ENCODE measurements around the gene ISLR2. TPM values are rescaled to one million over a fixed set of nuclear protein-coding genes. Genes with fewer than 3 reads are reported as not detected.
"Not testable (repeated sequence)": the region's sequence is repeated elsewhere in the genome, so short reads cannot be mapped to it uniquely, and the experiment has no call there.

The ISLR2 gene
- total RNA-seq, 2 donors from 2014 or later, result 1.9 to 3.9 TPM

DNA sequence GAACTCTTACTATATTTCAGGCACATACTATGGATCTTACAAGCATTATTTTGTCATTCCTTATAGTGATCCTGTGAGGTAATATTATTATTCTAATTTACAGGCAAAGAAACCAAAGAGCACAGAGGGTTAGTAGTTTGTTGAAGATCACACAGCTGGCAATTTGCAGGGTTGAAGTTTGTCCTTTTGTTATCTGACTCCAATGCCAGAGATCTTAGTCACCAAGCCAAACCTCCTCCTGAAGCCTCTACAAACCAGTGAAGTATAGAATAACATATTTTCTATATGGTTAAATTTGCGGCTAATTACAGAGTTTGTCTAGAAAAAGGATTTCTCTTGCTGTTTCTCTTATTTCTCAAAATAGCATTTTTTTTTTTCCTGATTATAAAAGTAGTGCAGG lies 11.2 kb downstream of the ISLR2 start:
- intact Hi-C loops (cut with DNase I), result no loop called here
- ATAC-seq, result no peak
- no peak for DNase-seq

DNA sequence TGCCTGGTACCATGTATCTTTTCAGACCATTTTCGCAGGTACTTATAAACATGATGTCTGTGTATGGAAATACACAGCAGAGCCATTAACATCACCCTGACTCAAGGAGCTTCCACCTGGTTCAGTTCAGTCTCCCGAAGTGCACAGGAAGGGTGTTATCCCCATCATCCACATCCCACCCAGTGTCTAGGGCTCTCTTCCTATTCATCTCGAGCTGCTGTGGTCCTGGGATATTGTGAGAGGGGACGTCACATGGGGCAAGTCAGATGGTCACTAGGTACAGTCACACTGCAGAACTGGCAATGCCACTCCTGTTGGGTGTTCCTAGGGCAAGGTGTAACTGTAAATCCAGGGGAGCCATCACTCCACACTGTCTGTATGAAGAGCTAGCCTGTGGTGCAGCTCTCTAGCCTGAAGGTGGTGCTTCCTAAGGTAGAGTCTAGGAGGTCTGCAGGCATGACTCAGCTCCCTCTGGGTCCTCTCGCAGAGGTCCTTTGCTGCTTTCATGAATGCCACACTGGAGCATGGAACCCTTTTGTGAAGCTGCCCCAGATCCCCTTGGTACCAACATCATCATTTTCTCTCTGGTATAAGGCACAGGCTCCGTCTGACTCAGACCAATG lies 13.9 kb downstream of the ISLR2 start:
- intact Hi-C loops (cut with DNase I), result no loop called here
- no peak for ATAC-seq
- no peak for DNase-seq

DNA sequence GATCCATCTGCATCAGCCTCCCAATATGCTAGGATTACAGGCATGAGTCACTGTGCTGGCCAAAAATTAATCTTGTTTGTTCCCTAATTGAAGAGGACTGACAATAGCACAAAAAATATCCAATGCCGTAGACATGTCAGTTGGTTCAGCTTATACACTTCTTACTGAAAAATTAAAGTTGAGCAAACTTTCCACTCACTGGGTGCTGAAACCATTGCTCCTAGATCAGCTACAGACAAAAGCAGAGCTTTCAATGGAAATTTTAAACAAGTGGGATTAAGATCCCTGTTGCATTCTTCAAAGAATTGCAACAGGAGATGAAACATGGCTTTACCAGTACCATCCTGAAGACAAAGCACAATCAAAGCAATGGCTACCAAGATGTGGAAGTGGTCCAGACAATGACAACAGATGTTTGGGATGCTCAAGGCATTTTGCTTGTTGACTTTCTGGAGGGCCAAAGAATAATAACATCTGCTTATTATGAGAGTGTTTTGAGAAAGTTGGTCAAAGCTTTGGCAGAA lies 16.0 kb downstream of the ISLR2 start:
- ATAC-seq (no peak), DNase-seq (no peak)
- intact Hi-C loops (cut with DNase I), result no loop called here

DNA sequence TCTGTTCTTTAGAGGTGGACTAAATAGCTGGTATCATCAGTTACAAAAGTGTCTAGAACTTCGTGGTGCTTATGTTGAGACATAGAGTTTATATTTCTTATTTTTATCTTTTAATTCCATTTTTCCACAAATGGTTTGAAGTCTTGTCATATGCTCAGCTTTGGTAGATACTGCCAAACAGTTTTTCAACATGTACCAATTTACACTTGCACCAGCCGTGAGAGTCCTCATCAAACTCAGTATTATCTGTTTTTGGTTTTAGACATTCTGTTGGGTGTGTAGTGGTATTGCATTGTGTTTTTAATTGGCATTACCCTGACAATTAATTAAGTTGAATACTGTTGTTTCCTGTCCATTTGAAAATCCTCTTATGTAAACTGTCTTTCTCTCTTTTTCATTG lies 16.7 kb downstream of the ISLR2 start:
- intact Hi-C loops (cut with DNase I), result no loop called here
- no peak for ATAC-seq
- no peak for DNase-seq

DNA sequence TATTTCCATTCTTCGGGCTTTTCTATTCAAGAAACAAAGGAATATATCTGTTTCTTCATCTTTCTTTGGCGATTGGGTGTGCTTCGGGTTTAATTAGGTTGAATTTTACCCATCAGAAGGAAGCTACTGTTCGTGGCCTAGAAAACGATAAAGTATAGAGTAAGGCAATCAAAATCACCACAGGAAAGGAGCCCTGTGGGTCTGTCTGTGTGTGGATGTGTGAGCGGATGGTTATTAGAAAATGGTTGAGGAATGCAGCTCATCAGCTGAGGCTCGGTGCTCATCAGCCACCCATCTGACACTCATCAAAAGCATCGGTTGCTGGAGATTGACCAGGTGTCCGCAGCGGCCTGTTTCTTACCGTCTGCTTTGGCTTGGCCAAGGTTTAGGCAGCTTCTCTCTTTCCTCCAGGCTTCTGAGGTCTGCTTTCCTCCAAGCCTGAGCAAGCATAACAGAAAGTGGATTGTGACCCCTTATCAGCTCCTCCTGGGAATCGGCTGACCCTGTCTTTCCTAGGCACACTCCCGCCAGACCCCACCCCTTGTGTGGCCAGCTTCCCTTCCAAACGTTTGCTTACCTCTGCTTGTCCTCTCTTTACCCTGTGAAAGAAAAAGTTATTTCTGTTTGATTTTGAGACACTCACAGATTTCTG lies 25.5 kb downstream of the ISLR2 start:
- no peak for DNase-seq
- intact Hi-C loops (cut with DNase I), result no loop called here
- ATAC-seq, result peak in 1 of 2 donors; percentile 9

DNA sequence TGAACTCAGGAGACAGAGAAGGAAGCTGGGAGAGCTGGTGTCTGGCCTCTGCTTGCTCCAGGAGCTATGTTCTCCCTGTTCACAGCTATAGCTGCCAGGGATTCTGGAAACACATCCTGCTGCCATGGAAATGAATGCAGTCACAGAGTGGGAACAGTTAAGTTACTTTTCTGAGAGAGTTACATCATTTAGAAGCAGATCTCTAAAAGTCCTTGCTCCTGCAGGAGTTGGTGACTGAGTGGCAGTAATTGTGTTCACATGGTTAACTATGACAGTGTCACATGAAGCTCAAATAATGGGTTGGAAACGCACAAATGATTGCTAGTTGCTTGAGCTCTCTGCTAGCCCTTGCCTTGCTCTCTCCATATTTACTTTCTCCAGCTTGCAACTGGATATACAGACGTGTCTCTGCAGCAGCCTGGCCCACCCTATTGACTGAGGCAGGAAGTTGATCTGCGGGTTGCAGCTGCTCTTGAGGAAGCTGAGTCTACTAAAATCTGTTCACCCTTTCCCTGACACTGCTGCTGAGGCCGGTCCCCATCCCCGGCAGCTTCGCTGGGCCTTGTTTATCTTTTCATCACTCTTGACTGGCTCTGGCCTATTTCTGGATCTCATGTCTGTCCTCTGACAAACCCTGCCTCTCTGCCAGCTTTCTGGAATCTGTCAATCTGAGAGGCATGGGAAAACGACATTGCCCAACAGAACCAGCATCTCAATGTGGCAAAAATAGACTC lies 26.5 kb downstream of the ISLR2 start:
- DNase-seq, result no peak
- intact Hi-C loops (cut with DNase I), result no loop called here

DNA sequence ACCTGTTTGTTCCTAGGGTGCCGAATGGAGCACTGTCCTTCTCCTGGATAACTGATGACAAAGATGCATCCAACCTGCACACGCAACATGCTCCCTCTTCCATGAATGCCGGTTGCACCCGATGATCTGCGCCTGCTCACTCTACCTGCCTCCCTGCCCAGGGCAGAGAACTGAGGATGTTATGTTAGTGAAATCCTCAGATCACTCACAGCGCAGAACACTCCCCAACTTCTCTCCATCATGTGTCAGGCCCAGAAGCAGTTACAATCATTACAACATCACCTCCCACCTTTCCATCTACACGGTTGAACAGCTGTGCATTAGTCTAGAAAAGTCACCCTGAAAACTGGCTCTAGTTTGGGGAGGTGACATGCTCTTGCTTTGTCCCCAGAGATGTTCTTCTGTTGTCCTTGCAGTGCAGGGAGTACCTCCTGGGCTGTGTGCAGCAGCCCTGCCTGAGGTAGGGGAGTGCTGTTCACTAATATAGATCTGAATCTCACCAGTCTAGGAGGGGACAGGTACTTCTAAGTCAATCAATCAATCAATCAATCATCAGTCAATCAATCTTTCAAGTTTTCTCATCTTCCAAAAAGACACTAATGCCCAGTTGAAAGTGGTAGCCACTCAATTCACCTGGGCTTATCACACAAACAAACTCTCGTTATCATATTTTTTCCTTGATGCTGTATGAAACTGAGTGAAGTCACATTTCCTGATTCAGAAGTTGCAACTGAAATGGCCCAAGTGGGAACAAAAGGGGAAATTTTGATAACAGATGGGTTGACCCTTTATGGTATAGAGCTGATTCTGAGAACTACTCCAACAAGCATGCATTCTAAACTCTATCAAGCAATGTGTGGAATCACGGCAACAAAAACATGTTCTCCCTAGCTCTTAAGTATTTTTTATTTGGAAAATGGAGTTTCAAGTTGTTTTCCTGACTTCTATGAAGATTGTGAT lies 27.8 kb downstream of the ISLR2 start:
- DNase-seq (no peak), ATAC-seq (no peak)
- intact Hi-C loops (cut with DNase I), result no loop called here

More for the DNA sequence above, 26.5 kb downstream of the ISLR2 start:
- peak; percentile 88 to 91 for ATAC-seq

DNA sequence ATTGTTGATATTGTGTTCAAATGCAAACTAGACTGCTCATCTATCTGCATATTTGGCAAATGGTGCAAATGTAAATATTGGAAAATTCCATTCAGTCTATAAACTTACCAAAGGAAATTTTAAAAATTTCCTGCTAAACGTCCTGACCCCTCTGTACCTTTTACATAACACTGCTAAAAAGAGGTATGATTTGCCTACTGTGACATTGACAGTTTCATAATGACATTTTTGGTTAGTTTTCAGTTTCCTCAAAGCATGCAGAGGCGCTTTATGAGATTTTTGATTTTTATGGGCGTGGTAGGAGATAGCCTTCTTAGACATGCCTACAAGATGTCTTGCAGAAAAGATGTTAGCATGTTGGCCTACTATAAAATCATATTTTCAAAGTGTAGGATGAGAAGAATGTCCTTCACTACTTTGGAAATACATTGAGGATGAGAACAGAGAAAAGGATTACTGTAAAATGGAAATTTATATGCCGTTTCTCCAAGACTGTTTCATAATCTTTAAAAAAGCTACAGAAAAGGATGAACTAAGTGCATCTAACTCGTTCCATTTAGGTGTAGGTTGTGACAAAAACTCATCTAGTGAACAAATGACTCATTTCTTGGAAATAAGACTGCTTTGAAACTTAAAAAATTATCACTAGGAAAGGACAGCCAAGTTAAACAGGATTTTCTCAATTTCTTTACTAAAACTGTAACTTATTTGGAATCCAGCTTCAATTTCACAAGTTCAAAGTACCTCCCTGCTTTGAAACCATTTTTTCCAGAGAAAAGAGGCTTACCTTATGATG lies 28.7 kb downstream of the ISLR2 start:
- DNase-seq (no peak), ATAC-seq (no peak)
- intact Hi-C loops (cut with DNase I), result no loop called here

DNA sequence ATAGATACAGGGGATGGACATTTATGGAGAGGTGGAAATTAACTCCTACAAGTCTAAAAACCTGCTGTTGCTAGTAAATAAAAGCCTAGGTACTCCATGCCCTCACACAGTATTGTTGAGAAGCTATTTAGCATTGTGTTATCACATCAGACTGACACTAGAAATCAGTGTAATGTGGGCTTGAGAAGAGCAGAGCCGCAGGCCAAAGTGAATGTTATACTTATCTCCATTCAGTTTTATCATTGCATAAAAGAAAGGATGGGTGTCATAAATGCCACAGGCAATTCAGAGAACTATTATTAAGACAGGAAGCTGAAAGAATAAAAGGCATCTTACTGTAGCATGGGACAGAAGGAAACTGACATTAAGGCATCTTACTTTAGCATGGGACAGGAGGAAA lies 29.4 kb downstream of the ISLR2 start:
- intact Hi-C loops (cut with DNase I), result no loop called here
- DNase-seq (no peak), ATAC-seq (peak in 1 of 2 donors; percentile 17)

DNA sequence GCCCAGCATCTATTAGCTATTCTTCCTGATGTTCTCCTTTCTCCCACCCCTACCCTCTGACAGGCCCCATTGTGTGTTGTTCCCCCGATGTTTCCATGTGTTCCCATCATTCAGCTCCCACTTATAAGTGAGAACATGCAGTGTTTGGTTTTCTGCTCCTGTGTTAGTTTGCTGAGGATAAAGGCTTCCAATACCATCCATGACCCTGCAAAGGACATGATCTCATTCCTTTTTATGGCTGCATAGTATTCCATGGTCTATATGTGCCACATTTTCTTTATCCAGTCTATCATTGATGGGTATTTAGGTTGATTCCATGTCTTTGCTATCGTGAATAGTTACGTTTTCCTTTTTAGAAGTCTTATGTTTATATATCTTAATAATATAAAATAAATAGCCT lies 30.0 kb downstream of the ISLR2 start:
- intact Hi-C loops (cut with DNase I); ATAC-seq; DNase-seq: not testable (repeated sequence)

DNA sequence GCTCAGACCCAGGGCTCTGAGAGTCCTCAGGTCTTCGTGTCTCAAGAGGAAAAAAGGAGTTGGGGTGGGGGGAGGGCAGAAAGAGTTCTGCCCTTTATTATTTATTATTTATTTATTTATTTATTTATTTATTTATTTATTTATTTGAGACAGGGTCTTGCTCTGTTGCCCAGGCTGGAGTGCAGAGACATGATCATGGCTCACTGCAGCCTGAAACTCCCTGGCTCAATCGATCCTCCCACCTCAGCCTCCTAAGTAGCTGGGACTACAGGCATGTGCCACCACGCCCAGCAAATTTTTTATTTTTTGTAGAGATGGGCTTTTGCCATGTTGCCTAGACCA lies 31.8 kb downstream of the ISLR2 start:
- DNase-seq; ATAC-seq; intact Hi-C loops (cut with DNase I): not testable (repeated sequence)

DNA sequence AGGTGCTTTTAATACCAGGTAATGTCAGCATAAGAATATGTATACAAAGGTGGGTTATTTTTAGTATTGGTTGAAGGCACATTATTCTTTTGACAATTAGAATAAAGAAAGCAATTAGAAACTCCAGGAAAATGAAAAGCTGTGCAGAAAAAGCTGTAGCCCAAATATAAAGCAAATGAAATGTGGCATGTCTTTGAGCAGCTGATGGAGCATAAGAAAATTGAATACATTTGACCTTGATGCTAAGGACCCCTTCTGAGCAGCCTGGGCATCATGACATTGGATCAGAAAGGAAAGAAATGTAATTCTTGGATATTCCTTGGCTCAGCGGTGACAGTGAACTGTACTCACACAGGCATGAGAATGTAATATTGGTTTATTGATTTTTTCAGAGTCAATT lies 35.1 kb downstream of the ISLR2 start:
- intact Hi-C loops (cut with DNase I), result loop anchor here in 1 of 2 donors (5.0 kb wide), 1 partner anchor 87 kb away; no protein-coding TSS in a partner anchor
- DNase-seq, result no peak
- ATAC-seq, result no peak

DNA sequence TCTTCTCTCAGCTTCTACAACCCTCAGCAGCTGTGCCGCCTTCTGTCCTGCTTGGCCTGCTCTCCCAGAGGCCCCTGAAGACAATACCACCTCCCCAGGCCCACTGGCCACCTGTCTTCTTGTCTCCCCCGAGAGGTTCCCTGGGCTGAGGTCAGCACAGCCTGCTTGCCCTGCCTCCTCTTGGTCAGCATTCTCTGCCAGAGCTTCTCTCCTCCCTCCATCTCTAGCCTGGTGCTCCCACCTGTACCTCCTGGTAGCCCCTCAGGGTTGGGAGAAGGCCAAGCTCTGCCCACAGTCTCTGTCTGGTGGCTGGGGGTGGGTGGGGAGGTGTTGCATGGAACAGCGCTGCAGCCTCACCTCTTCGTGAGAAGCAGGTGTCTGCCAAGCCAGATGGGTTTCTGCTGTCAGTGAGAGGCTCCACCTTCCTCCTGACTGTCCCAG lies 37.5 kb downstream of the ISLR2 start:
- intact Hi-C loops (cut with DNase I), result loop anchor here in 1 of 2 donors (5.0 kb wide), 1 partner anchor 84 kb away; no protein-coding TSS in a partner anchor
- ATAC-seq (no peak), DNase-seq (no peak)

DNA sequence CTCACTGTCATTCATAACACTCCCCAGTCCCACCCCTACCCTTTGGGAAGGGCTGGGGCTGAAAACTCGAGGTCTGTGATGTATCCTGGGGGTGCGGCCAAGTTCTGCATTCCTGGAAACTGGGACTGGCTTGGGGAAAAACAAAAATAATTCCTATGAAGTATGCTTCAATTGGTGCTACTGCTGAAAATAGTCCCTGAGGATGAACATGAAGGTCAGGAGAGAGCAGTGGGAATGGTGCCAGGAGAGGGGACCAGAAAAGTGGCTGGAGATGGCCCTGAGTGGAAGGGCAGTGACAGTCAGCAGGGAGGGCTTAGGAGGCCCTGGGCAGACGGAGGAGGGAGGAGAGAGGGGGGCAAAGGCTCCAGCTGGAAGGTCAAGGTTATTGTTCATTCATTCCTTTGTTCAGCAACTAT lies 38.3 kb downstream of the ISLR2 start:
- intact Hi-C loops (cut with DNase I), result loop anchor here in 1 of 2 donors (5.0 kb wide), 1 partner anchor 84 kb away; no protein-coding TSS in a partner anchor
- peak; percentile 30 to 63 for ATAC-seq
- DNase-seq, result no peak

DNA sequence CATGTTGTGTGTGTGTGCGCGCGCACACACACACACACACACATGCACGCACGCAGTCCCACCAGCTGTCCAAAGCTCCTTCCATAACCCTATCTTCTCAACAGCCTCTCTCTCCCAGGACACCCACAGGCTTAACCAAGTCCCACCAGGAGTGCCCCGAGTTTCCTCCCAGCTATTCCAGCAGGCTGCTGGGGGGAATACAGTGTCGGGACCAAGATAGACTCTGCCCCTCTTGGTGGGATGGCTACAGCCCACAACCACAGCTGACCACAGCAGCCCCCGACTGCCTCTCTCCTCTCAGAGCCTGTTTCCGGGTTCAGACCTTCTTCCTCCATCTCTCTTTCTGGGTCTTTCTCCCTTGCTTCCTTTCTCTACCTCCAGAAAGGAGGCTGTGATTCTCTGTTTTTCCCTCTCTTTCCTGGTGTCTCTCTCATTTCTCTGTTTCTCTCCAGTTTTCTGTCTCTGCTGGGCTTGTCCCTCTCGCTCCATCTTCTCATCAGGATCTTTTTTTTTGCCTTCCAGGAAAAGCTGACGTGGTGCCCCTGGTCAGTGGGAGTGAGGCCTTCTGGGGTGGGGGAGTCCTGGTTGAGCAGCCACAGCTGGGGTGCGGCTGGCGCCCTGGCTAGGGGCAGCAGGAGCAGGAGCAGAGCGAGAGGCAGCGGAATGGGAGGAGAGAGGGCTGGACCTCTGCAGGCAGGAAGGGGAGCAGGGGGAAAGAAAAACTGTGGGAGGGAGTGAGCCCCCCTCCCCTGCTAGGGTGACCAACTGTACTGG lies 39.9 kb downstream of the ISLR2 start:
- ATAC-seq, result no peak
- intact Hi-C loops (cut with DNase I), result no loop called here
- no peak for DNase-seq

DNA sequence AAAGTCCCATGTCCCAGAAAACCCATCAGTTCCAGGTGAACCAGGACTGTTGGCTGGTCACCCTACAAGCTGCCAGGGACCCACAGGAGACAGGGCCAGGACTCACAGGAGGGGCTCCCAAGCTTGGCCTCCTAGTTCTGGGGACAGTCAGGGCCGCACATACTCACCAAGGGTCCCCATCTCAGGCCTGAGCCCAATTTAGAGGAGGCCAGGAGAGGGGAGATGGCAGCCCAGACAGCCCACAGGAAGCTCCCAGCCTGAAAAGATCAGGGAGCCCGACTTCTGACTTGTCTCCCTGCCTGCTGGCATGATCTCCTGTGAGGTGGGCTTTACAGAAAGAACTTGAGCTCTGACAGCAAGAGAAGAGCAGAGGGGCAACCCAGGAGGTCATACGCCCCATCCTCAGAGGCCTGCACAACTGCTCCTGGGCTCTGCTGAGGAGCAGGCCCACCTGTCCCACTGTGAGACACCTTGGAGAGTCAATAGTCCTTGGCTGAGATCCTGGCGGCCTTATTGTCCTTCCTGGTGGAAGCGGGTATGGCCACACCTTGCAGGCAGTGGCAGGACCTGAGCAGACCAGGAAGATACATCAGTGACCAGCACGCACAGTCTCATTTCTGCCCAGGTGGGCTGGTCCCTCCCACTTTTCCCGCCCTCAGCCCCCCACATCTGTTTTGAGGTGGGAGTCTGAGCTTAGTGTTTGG lies 40.6 kb downstream of the ISLR2 start:
- intact Hi-C loops (cut with DNase I), result no loop called here
- DNase-seq (no peak), ATAC-seq (no peak)

Measured in left cardiac atrium (tissue), 4 donors.